ENCODE results near the gene NRM. TPM values are rescaled to one million over a fixed set of nuclear protein-coding genes. Genes with fewer than 3 reads are reported as not detected.
A peak's percentile ranks its signal among the peaks of the same experiment; 100 is the strongest.

NRM gene
- total RNA-seq, 1 donor from 2014 or later, result 12.8 TPM

DNA sequence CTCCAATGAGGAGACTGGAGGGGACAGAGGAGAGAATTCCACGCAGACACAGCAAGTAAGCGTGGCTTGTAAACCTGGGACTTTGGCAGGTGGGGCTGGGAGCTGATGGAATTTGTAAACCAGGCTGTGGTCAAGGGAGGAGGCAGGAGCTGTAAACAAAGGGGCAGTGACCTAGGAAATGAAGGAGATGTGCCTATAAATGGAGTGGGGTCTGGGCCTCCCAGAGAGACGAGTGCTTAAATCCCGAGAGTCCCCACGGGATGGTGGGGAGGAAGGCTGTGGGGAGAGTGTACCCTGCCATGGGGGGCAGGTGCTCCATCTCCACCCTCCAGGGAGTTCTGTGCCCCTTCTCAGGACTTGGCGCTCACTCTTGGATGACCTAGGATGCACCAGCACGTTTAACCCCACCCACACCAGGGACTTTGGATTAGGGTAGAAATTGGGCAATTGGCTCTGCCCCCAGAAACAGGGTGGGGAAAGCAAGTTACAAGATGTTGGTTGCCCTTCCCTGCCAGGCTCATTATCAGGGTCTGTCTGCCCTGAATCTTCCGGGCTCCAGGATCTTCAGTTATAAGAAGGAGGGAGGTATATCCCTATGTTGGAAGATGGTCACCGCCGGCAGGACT is 14.0 kb downstream of the NRM start:
- Histone ChIP-seq H2AFZ (ENCODE audit: low read depth, low read length) (no peak overlapping the region), H4K20me1 (ENCODE audit: insufficient read depth, low read length) (peaks cover 58% of the 10 kb centered on the region), H3K9ac (ENCODE audit: low read length) (no peak overlapping the region), H3K27me3 (ENCODE audit: insufficient read depth, low read length) (no peaks in the 10 kb centered on the region), H3K27ac (ENCODE audit: low read depth, low read length) (no peak overlapping the region), H3K36me3 (ENCODE audit: insufficient read depth, low read length) (peaks cover 37% of the 10 kb centered on the region), H3K4me2 (ENCODE audit: low read length) (no peak overlapping the region), H3K4me3 (ENCODE audit: insufficient read depth, low read depth, low read length) (no peak overlapping the region), H3K79me2 (ENCODE audit: insufficient read depth, low read length) (peaks cover 60% of the 10 kb centered on the region), H3K4me1 (ENCODE audit: insufficient read depth, low read length) (peaks cover 23% of the 10 kb centered on the region), H3K9me3 (ENCODE audit: insufficient read depth, low read depth, low read length) (no peaks in the 10 kb centered on the region)
- H3K4me1 Mint-ChIP-seq (ENCODE audit: low read depth, unreplicated experiment), result peaks cover 25% of the 10 kb centered on the region
- H3K36me3 Mint-ChIP-seq (ENCODE audit: low read depth, unreplicated experiment), result peaks cover 23% of the 10 kb centered on the region
- TF ChIP-seq, protein P1, sequence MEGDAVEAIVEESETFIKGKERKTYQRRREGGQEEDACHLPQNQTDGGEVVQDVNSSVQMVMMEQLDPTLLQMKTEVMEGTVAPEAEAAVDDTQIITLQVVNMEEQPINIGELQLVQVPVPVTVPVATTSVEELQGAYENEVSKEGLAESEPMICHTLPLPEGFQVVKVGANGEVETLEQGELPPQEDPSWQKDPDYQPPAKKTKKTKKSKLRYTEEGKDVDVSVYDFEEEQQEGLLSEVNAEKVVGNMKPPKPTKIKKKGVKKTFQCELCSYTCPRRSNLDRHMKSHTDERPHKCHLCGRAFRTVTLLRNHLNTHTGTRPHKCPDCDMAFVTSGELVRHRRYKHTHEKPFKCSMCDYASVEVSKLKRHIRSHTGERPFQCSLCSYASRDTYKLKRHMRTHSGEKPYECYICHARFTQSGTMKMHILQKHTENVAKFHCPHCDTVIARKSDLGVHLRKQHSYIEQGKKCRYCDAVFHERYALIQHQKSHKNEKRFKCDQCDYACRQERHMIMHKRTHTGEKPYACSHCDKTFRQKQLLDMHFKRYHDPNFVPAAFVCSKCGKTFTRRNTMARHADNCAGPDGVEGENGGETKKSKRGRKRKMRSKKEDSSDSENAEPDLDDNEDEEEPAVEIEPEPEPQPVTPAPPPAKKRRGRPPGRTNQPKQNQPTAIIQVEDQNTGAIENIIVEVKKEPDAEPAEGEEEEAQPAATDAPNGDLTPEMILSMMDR (IDR thresholded peaks at IDR 0.05; ENCODE audit: insufficient read depth, low read depth, low read length), result no peak
- no peak for TF ChIP-seq EZH2 (IDR thresholded peaks at IDR 0.05; ENCODE audit: insufficient read depth, low read length)
- no peaks in the 10 kb centered on the region for H3K9me3 Mint-ChIP-seq (ENCODE audit: unreplicated experiment)
- H3K27ac Mint-ChIP-seq (ENCODE audit: unreplicated experiment), result no peak overlapping the region
- no peaks in the 10 kb centered on the region for H3K27me3 Mint-ChIP-seq (ENCODE audit: low read depth, unreplicated experiment)
- FAIRE-seq (no peak), DNase-seq (ENCODE audit: low read depth) (no peak)
- no peak overlapping the region for H3K4me3 Mint-ChIP-seq (ENCODE audit: unreplicated experiment)

DNA sequence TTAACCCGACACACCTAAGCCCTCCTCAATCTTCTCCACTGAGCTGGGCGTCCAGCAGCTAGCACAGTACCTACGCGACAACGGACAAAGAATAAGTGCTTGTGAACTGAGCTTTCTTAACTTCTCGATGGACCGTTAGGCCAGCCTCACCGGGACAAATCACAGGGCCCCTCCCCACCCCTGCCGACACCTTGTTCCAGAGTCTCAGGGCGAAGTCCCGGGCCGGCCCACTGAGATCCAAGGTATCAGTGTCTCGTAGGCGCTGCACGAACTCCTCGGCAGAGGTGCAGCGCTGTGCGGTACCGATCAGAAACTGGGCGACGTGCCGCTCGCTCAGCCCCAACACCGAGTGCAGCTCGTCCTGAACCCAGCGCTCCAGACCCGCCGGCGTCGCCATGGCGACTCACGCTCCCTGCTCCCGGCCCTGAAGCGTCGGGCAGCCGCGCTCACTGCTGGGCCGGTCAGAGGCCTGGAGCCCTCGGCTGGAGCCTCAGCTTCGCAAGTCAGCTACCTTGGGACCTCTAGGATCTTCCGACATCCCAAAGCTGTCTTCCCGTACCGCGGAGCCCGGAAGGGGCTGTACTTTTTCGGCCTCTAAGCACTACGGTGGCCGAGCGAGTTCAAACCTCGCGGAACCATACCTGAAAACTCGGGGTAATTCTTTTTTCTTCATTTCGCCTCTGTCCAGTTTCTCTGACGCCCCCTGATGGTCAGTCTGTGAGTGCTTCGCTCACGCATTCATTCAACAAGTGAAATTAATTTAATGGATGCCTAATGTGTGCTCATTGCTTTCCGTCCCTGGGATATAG is 18.1 kb downstream of the NRM start, which contains the start of gene DHX16:
TSS of gene DHX16 (minus strand) at position 562 of the 809 bp plus-strand sequence. CDS start at position 397, 165 bp downstream.
- TF ChIP-seq, protein P1 (IDR thresholded peaks at IDR 0.05; ENCODE audit: insufficient read depth, low read depth, low read length), result peak; percentile 99
- TF ChIP-seq EZH2 (IDR thresholded peaks at IDR 0.05; ENCODE audit: insufficient read depth, low read length), result no peak
- Mint-ChIP-seq H3K4me3 (ENCODE audit: unreplicated experiment) (peak within 1 kb of the TSS; percentile 94), H3K27ac (ENCODE audit: unreplicated experiment) (peak within 1 kb of the TSS; percentile 88), H3K4me1 (ENCODE audit: low read depth, unreplicated experiment) (peaks cover 11% of the 10 kb centered on the region), H3K9me3 (ENCODE audit: unreplicated experiment) (no peaks in the 10 kb centered on the region), H3K27me3 (ENCODE audit: low read depth, unreplicated experiment) (no peaks in the 10 kb centered on the region), H3K36me3 (ENCODE audit: low read depth, unreplicated experiment) (peaks cover 19% of the 10 kb centered on the region)
- H3K4me3 ChIP-seq (ENCODE audit: insufficient read depth, low read depth, low read length), result peak within 1 kb of the TSS; percentile 83
- peak within 1 kb of the TSS; percentile 97 for H3K4me2 ChIP-seq (ENCODE audit: low read length)
- H3K27ac ChIP-seq (ENCODE audit: low read depth, low read length), result peak within 1 kb of the TSS; percentile 63
- peaks cover 23% of the 10 kb centered on the region for H4K20me1 ChIP-seq (ENCODE audit: insufficient read depth, low read length)
- H3K27me3 ChIP-seq (ENCODE audit: insufficient read depth, low read length), result no peaks in the 10 kb centered on the region
- peaks cover 42% of the 10 kb centered on the region for H3K79me2 ChIP-seq (ENCODE audit: insufficient read depth, low read length)
- FAIRE-seq (peak; percentile 80), DNase-seq (ENCODE audit: low read depth) (peak; percentile 98)
- H3K9ac ChIP-seq (ENCODE audit: low read length), result peak within 1 kb of the TSS; percentile 92
- H3K36me3 ChIP-seq (ENCODE audit: insufficient read depth, low read length), result peaks cover 22% of the 10 kb centered on the region
- H2AFZ ChIP-seq (ENCODE audit: low read depth, low read length), result peak within 1 kb of the TSS; percentile 88
- peaks cover 5% of the 10 kb centered on the region for H3K4me1 ChIP-seq (ENCODE audit: insufficient read depth, low read length)
- H3K9me3 ChIP-seq (ENCODE audit: insufficient read depth, low read depth, low read length), result no peaks in the 10 kb centered on the region
